Panc1 (cell line): ENCODE results near the gene DSG4. TPM values are rescaled to one million over a fixed set of nuclear protein-coding genes. Genes with fewer than 3 reads are reported as not detected.

ENCODE experiments used
- ATAC-seq: fragments of 200-7000 bp; cut with Tn5 transposase; 2 replicates; pipeline ENCODE4 v1.9.1; 2020; ENCODE audit warnings: mild to moderate bottlenecking, moderate library complexity
- BruUV-seq: library from RNA; stranded (reverse); fragments of 400-500 nt; replicated peaks from 2 replicates; lab custom pipeline; 2021; lab: Mats Ljungman, UMichigan
- CTCF ChIA-PET: fragments of 300-600 bp; sonication (Branson Sonifier 250); formaldehyde crosslinking; loops from one replicate; lab custom pipeline; 2022; ENCODE audit warnings: antibody characterized with exemption; lab: Charles Lee
- POLR2A ChIA-PET: fragments of 300-600 bp; sonication (Branson Sonifier 250); formaldehyde crosslinking; loops from one replicate; lab custom pipeline; 2022; ENCODE audit warnings: antibody characterized with exemption; lab: Charles Lee
- DNase-seq: peaks from one replicate; pipeline ENCODE4 v3.0.0-alpha.2; 2010; ENCODE audit warnings: low read depth, low spot score
- H3K27ac ChIP-seq: 2 replicates; pipeline ENCODE4 v1.5.1; 2011; ENCODE audit warnings: mild to moderate bottlenecking, low read length, inconsistent platforms
- H3K27me3 ChIP-seq: fragments of 200-500 bp; sonication (Bioruptor generic); 2 replicates; pipeline ENCODE4 v1.6.0; 2014; ENCODE audit warnings: low read length, inconsistent platforms; ENCODE audit not compliant: control insufficient read depth, insufficient read depth
- H3K36me3 ChIP-seq: fragments of 200-500 bp; sonication (Bioruptor generic); 2 replicates; pipeline ENCODE4 v1.5.1; 2014; ENCODE audit warnings: inconsistent platforms, mild to moderate bottlenecking, low read length, moderate library complexity; ENCODE audit not compliant: control insufficient read depth, insufficient read depth
- H3K4me1 ChIP-seq: 2 replicates; pipeline ENCODE4 v1.5.1; 2011; ENCODE audit warnings: inconsistent platforms, mild to moderate bottlenecking, low read length, moderate library complexity; ENCODE audit not compliant: control insufficient read depth, insufficient read depth
- H3K4me3 ChIP-seq, 2 experiments: 2 replicates each; pipeline ENCODE4 v1.5.1; 2011 to 2012; ENCODE audit warnings: low read depth in 2 of 2, low read length in 2 of 2, mild to moderate bottlenecking in 2 of 2, inconsistent platforms in 1 of 2, moderate library complexity in 1 of 2
- H3K9me3 ChIP-seq: fragments of 200-500 bp; sonication (Bioruptor generic); 2 replicates; pipeline ENCODE4 v1.5.1; 2014; ENCODE audit warnings: low read depth, mild to moderate bottlenecking, inconsistent platforms, low read length, moderate library complexity; ENCODE audit not compliant: control insufficient read depth, insufficient read depth
- POLR2AphosphoS5 ChIP-seq: IDR thresholded peaks from 2 replicates; pipeline ENCODE4 v1.6.1; 2012; ENCODE audit warnings: mild to moderate bottlenecking, low read depth, low read length, moderate library complexity
- SIN3A ChIP-seq: IDR thresholded peaks from 2 replicates; pipeline ENCODE4 v1.6.1; 2012; ENCODE audit warnings: low read depth, mild to moderate bottlenecking, low read length, moderate library complexity, borderline replicate concordance; ENCODE audit not compliant: insufficient read depth
- TCF7L2 ChIP-seq: IDR thresholded peaks from 2 replicates; pipeline ENCODE4 v1.6.1; 2011; ENCODE audit warnings: mild to moderate bottlenecking, low read depth, low read length, inconsistent platforms
- in situ Hi-C: cut with HindIII; loops from 2 replicates; pipeline ENCODE4 v1.10.0; 2016; ENCODE audit warnings: low sequenced_read_pairs, low pct_unique_long_range_greater_than_20kb
- intact Hi-C: fragments of 100-400 bp; cut with micrococcal nuclease; formaldehyde crosslinking; loops from one replicate; pipeline ENCODE4 v1.10.0; 2022; ENCODE audit not compliant: unreplicated experiment
- total RNA-seq: library from RNA; stranded (reverse); gene quantifications from one replicate; pipeline ENCODE4 v1.2.1, GENCODE V29; 2021; ENCODE audit not compliant: unreplicated experiment
- TF ChIP-seq, protein P1 (sequence below), 2 experiments: IDR thresholded peaks; 2 replicates each; pipeline ENCODE4 v1.6.1; 2011 to 2012; ENCODE audit warnings: low read depth in 2 of 2, control low read depth in 1 of 2, low read length in 1 of 2, mild to moderate bottlenecking in 1 of 2, moderate library complexity in 1 of 2; ENCODE audit not compliant: insufficient read depth in 1 of 2
- TF ChIP-seq, protein P2 (sequence below): fragments of 450-650 bp; IDR thresholded peaks from 2 replicates; pipeline ENCODE4 v1.5.1; 2017; ENCODE audit warnings: mild to moderate bottlenecking

The DSG4 gene
- total RNA-seq, 1 experiment from 2014 or later: not detected

DNA sequence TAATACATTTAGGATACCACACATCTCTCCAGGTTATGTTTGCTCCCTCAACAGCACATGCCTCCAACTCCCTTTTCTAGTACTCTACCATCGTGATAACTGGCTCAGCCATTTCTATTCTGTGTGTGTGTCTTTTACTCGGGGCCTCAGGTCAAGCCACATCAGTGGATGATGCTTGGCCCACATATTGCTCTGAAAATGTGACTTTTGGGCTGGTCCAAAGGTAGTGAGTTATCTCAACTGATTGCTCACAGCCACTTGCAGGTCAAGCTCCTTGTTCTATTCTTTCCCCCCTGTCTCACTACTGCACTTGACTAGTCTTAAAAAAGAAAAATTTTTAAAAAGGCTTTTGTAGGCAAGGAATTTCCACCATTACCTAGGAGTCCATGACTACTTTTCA is 5.5 kb downstream of the DSG4 start:
- ChIA-PET POLR2A (no interaction called here), CTCF (no interaction called here)
- Histone ChIP-seq H3K4me3 (no peak overlapping the region), H3K36me3 (no peaks in the 10 kb centered on the region), H3K27me3 (no peaks in the 10 kb centered on the region), H3K9me3 (no peaks in the 10 kb centered on the region), H3K27ac (no peak overlapping the region), H3K4me1 (no peaks in the 10 kb centered on the region)
- ATAC-seq: no peak
- TF ChIP-seq, protein P1, sequence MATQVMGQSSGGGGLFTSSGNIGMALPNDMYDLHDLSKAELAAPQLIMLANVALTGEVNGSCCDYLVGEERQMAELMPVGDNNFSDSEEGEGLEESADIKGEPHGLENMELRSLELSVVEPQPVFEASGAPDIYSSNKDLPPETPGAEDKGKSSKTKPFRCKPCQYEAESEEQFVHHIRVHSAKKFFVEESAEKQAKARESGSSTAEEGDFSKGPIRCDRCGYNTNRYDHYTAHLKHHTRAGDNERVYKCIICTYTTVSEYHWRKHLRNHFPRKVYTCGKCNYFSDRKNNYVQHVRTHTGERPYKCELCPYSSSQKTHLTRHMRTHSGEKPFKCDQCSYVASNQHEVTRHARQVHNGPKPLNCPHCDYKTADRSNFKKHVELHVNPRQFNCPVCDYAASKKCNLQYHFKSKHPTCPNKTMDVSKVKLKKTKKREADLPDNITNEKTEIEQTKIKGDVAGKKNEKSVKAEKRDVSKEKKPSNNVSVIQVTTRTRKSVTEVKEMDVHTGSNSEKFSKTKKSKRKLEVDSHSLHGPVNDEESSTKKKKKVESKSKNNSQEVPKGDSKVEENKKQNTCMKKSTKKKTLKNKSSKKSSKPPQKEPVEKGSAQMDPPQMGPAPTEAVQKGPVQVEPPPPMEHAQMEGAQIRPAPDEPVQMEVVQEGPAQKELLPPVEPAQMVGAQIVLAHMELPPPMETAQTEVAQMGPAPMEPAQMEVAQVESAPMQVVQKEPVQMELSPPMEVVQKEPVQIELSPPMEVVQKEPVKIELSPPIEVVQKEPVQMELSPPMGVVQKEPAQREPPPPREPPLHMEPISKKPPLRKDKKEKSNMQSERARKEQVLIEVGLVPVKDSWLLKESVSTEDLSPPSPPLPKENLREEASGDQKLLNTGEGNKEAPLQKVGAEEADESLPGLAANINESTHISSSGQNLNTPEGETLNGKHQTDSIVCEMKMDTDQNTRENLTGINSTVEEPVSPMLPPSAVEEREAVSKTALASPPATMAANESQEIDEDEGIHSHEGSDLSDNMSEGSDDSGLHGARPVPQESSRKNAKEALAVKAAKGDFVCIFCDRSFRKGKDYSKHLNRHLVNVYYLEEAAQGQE (IDR thresholded peaks at IDR 0.05; ENCODE audit: insufficient read depth in 1 of 2, low read depth in 2 of 2, low read length in 1 of 2): no peak
- no peak for TF ChIP-seq POLR2AphosphoS5
- intact Hi-C loops: no loop called here
- in situ Hi-C loops: no loop called here
- DNase-seq: no peak
- no TSS peak for BruUV-seq

DNA sequence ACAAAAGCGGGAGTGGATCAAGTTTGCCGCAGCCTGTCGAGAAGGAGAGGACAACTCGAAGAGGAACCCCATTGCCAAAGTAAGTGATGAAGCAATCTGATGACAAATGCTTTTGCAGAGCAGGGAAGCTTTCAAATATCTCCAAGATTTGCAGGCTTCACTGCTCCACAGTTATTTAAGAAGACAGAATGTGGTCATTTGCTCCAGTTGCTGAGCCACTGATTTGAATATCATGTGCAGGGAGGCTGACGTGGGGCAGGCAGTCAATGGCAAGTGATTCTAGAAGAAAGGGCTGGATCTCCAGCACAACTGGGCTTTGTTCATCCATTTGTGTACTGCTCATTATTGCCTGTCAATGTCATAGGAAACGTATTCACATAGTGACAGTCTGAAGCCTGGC is 10.2 kb downstream of the DSG4 start:
- TF ChIP-seq, protein P1 (IDR thresholded peaks at IDR 0.05; ENCODE audit: insufficient read depth in 1 of 2, low read depth in 2 of 2, low read length in 1 of 2): no peak
- TF ChIP-seq, protein P2, sequence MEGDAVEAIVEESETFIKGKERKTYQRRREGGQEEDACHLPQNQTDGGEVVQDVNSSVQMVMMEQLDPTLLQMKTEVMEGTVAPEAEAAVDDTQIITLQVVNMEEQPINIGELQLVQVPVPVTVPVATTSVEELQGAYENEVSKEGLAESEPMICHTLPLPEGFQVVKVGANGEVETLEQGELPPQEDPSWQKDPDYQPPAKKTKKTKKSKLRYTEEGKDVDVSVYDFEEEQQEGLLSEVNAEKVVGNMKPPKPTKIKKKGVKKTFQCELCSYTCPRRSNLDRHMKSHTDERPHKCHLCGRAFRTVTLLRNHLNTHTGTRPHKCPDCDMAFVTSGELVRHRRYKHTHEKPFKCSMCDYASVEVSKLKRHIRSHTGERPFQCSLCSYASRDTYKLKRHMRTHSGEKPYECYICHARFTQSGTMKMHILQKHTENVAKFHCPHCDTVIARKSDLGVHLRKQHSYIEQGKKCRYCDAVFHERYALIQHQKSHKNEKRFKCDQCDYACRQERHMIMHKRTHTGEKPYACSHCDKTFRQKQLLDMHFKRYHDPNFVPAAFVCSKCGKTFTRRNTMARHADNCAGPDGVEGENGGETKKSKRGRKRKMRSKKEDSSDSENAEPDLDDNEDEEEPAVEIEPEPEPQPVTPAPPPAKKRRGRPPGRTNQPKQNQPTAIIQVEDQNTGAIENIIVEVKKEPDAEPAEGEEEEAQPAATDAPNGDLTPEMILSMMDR: no peak
- TF ChIP-seq POLR2AphosphoS5: no peak
- TF ChIP-seq SIN3A: no peak
- TF ChIP-seq TCF7L2: no peak
- Histone ChIP-seq H3K27ac (no peak overlapping the region), H3K27me3 (no peaks in the 10 kb centered on the region), H3K4me1 (no peaks in the 10 kb centered on the region), H3K4me3 (no peak overlapping the region), H3K36me3 (no peaks in the 10 kb centered on the region), H3K9me3 (no peaks in the 10 kb centered on the region)
- BruUV-seq: no TSS peak
- CTCF ChIA-PET: no interaction called here
- POLR2A ChIA-PET: no interaction called here
- DNase-seq (no peak), ATAC-seq (no peak)
- in situ Hi-C loops (no loop called here), intact Hi-C loops (no loop called here)
